Thoracic aorta (tissue), 2 donors: ENCODE results near the gene ALDH3A2. TPM values are rescaled to one million over a fixed set of nuclear protein-coding genes. Genes with fewer than 3 reads are reported as not detected.

Source experiments
- ATAC-seq: fragments of 150-250 bp; one replicate; pipeline ENCODE4 v1.8.0; 2017; ENCODE audit warnings: low read depth; ENCODE audit not compliant: insufficient number of reproducible peaks, low FRiP score
- DNase-seq: peaks from one replicate; pipeline ENCODE4 v3.0.0-alpha.2; 2020; ENCODE audit warnings: low spot score
- H3K27ac ChIP-seq, 2 donors: fragments of 200-600 bp; sonication (generic); 1 replicate in 1 of 2; 2 replicates in 1 of 2; pipeline ENCODE4 v1.5.1; 2016; ENCODE audit warnings: mild to moderate bottlenecking in 2 of 2, moderate library complexity in 2 of 2
- H3K27me3 ChIP-seq: fragments of 200-600 bp; sonication (generic); replicated peaks from 2 replicates; pipeline ENCODE4 v1.6.0; 2016; ENCODE audit warnings: mild to moderate bottlenecking; ENCODE audit not compliant: insufficient read depth
- H3K36me3 ChIP-seq: fragments of 200-600 bp; sonication (generic); one replicate; pipeline ENCODE4 v1.5.1; 2016
- H3K4me1 ChIP-seq, 2 donors: fragments of 200-600 bp; sonication (generic); 1 replicate in 1 of 2; 2 replicates in 1 of 2; pipeline versions ENCODE4 v1.5.1 to v1.6.0; 2016; ENCODE audit warnings: low read depth in 2 of 2, mild to moderate bottlenecking in 1 of 2; ENCODE audit not compliant: control insufficient read depth in 1 of 2
- H3K4me3 ChIP-seq: fragments of 200-600 bp; sonication (generic); 2 replicates; pipeline ENCODE4 v1.5.1; 2016; ENCODE audit warnings: mild to moderate bottlenecking
- H3K9me3 ChIP-seq: fragments of 200-600 bp; sonication (generic); 2 replicates; pipeline ENCODE4 v1.5.1; 2016
- total RNA-seq, 2 donors: library from RNA; depleted of rRNA; stranded (reverse); fragments of >200 nt; gene quantifications; one replicate each; pipeline versions ENCODE4 v1.1.0 to v1.2.3, GENCODE V29; 2016
- TF ChIP-seq, protein P1 (sequence below): fragments of 200-600 bp; sonication (generic); IDR thresholded peaks from one replicate; pipeline ENCODE4 v1.5.1; 2019; ENCODE audit warnings: antibody characterized with exemption

The ALDH3A2 gene
- total RNA-seq, 2 donors from 2014 or later, result 98.1 to 125 TPM

DNA sequence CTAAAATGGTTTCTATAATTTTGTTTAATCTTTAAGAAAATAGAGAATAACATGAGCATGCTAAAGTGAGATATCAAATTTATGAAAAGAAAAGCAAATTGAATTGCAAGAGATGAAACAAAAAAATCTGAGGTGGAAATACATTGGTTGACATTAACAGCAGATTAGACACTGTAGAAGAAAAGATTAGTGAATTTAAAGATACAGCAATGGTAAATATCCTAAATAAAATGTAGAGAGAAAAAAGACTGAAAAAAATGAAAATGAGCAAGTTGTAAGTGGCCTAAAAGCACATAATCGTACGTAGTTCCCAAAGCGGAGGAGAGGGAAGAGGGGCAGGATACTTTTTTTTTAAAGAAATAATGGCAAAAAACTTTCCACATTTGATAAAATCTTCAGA lies 30.5 kb upstream of the ALDH3A2 start:
- ATAC-seq (no peak), DNase-seq (no peak)
- Histone ChIP-seq H3K27me3 (no peaks in the 10 kb centered on the region), H3K9me3 (peaks cover 32% of the 10 kb centered on the region), H3K4me3 (no peak overlapping the region), H3K27ac (no peak overlapping the region), H3K36me3 (no peaks in the 10 kb centered on the region), H3K4me1 (no peaks in the 10 kb centered on the region)
- TF ChIP-seq, protein P1, sequence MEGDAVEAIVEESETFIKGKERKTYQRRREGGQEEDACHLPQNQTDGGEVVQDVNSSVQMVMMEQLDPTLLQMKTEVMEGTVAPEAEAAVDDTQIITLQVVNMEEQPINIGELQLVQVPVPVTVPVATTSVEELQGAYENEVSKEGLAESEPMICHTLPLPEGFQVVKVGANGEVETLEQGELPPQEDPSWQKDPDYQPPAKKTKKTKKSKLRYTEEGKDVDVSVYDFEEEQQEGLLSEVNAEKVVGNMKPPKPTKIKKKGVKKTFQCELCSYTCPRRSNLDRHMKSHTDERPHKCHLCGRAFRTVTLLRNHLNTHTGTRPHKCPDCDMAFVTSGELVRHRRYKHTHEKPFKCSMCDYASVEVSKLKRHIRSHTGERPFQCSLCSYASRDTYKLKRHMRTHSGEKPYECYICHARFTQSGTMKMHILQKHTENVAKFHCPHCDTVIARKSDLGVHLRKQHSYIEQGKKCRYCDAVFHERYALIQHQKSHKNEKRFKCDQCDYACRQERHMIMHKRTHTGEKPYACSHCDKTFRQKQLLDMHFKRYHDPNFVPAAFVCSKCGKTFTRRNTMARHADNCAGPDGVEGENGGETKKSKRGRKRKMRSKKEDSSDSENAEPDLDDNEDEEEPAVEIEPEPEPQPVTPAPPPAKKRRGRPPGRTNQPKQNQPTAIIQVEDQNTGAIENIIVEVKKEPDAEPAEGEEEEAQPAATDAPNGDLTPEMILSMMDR, result no peak

DNA sequence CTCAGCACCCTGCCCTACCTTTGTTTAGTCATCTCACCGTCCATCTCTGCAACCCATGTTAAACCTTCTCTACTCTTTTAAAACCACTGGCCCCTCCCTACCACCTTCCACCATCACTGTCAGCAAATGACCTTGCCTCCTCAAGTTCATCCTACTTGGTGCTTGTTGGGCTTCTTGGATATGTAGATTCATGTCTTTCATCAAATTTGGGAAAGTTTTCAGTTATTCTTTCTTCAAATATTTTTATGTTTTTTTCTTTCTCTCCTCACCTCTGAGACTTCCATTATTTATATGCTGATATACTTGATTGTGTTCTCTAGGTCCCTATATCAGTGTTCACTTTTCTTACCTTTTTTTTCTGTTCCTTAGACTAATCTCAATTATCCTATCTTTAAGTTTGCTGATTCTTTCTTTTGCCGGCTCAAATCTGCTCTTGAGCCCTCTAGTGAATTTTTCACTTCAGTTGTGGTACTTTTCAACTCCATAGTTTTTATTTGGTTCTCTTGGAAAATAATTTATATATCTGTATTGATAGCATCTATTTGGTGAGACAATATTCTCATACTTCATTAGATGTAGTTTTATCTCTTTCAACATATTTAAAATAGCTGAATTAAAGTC lies 28.7 kb upstream of the ALDH3A2 start:
- TF ChIP-seq, protein P1, result no peak
- no peak for DNase-seq
- H3K4me3 ChIP-seq, result no peak overlapping the region
- H3K27ac ChIP-seq, result no peak overlapping the region
- no peaks in the 10 kb centered on the region for H3K4me1 ChIP-seq
- H3K27me3 ChIP-seq, result no peaks in the 10 kb centered on the region
- no peak for ATAC-seq
- H3K9me3 ChIP-seq, result peaks cover 32% of the 10 kb centered on the region
- no peaks in the 10 kb centered on the region for H3K36me3 ChIP-seq

DNA sequence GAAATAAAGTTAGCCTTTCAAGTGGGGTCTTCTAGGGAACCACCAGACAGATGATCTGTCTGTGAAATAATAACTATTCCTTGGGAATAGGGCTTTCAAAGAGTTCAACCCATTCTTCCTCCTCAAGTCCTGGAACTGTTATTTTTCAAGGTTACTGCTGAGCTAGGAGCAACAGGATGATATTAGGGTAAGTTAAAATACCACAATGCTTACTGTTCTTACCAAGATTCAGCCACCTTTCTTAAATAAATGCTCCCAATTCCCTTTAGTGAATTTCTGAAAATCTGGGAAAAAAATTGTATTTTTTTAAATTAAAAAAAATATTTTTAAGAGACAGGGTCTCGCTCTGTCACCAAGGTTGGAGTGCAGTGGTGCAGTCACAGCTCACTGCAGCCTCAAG lies 26.9 kb upstream of the ALDH3A2 start:
- H3K4me1 ChIP-seq, result no peaks in the 10 kb centered on the region
- no peak for DNase-seq
- no peak for ATAC-seq
- TF ChIP-seq, protein P1, result no peak
- H3K4me3 ChIP-seq, result no peak overlapping the region
- no peaks in the 10 kb centered on the region for H3K27me3 ChIP-seq
- H3K9me3 ChIP-seq, result peaks cover 32% of the 10 kb centered on the region
- no peak overlapping the region for H3K27ac ChIP-seq
- H3K36me3 ChIP-seq, result no peaks in the 10 kb centered on the region

DNA sequence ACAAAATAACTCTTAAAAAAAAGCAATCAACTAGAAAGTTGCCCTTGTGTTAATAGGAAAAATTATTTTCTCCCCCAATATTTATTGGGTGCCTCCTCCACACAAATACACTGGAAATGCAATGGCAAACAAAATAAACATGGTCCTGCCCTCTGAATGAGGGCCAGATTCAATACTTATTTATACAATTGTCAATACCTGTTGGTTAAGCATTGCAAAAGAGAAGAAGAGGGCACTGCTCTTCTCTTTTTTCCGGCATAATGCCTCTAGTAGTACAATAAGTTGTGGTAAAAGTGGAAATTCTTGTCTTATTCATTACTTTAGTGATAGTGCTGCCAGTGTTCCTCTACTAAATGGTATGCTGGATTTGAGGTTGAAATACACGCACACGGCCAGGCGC lies 22.5 kb upstream of the ALDH3A2 start:
- Histone ChIP-seq H3K27ac (no peak overlapping the region), H3K36me3 (no peaks in the 10 kb centered on the region), H3K4me1 (no peaks in the 10 kb centered on the region), H3K4me3 (no peak overlapping the region), H3K9me3 (peaks cover 5% of the 10 kb centered on the region), H3K27me3 (no peaks in the 10 kb centered on the region)
- TF ChIP-seq, protein P1, result no peak
- DNase-seq (no peak), ATAC-seq (no peak)

DNA sequence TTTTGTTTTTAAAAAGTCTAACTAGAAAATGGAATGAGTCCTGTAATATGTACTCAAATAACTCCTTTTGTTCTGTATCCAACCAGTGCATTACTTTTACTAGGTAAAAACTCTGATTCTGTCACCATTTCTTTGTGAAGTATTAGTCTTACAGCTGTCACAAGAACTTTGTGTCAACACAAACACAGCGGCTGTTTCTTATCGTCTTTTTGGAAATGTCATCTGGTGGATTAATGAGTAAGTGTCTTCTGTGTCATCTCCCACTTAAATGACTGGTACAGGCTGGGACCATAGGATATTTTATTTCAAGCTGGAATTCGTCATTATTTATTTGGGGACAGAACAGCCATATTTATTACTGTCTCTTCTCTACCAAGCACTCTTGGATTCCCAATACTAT lies 19.1 kb upstream of the ALDH3A2 start:
- H3K27me3 ChIP-seq, result no peaks in the 10 kb centered on the region
- no peak for ATAC-seq
- H3K4me3 ChIP-seq, result no peak overlapping the region
- no peaks in the 10 kb centered on the region for H3K36me3 ChIP-seq
- H3K27ac ChIP-seq, result no peak overlapping the region
- H3K4me1 ChIP-seq, result no peaks in the 10 kb centered on the region
- no peak for DNase-seq
- no peaks in the 10 kb centered on the region for H3K9me3 ChIP-seq
- TF ChIP-seq, protein P1, result no peak
